ENCODE results near the gene FADS3. TPM values are rescaled to one million over a fixed set of nuclear protein-coding genes. Genes with fewer than 3 reads are reported as not detected.
A peak's percentile ranks its signal among the peaks of the same experiment; 100 is the strongest.

The FADS3 gene
- total and polyA plus RNA-seq, 2 donors (not counting 1 experiment from before 2014, with no cell fraction given), result 225 to 256 TPM

DNA sequence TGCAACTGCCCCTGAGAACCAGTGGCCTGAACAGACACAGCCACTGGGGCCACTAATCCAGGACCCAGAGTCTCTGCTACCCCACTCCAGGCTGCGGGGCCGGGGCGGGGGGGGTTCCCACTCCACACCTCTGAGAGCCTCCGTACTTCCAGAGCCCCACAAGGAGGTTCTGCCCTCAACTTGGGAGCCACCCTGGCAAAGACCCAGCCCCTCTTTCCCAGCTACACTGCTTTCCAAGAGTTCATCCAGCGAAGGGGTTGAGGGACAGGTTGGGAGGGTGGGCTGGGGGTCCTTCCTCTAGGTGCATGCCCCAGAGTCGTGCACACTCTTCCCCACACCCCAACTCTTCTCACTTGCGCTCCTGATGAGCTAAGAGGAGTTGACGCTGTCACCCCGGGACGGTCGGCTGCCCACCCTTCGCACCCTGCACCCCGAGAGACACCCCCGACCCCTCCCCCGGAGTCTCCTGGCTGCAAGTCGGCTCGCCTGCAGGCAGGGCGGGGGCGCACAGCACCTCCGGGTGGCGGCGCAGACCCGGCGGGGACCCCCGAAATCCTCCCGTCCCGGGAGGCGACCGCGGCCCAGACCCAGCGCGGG lies 25.5 kb upstream of the FADS3 start:
- Histone ChIP-seq H3K36me3 (replicated peaks in 1 of 2; ENCODE audit: control extremely low read depth in 1 of 2, control insufficient read depth in 1 of 2, extremely low read depth in 1 of 2, insufficient read depth in 2 of 2, low read length in 1 of 2) (no peaks in the 10 kb centered on the region), H3K9ac (ENCODE audit: low read length) (no peak overlapping the region), H3K4me1 (ENCODE audit: control insufficient read depth in 2 of 2, insufficient read depth in 2 of 2, low read length in 2 of 2) (peaks cover 8 to 11% of the 10 kb centered on the region in 2 donors), H3K27me3 (replicated peaks in 1 of 4; ENCODE audit: control extremely low read depth in 1 of 4, control insufficient read depth in 3 of 4, insufficient read depth in 4 of 4, low read length in 3 of 4) (peaks cover 0 to 49% (median 20%) of the 10 kb centered on the region in 4 experiments), H4K20me1 (ENCODE audit: control insufficient read depth, insufficient read depth, low read length, poor library complexity, severe bottlenecking) (no peaks in the 10 kb centered on the region), H2AFZ (ENCODE audit: insufficient read depth, low read depth, low read length, poor library complexity, severe bottlenecking) (peak overlapping the region; percentile 46), H3K27ac (ENCODE audit: low read length in 2 of 2) (no peak overlapping the region), H3K79me2 (ENCODE audit: control insufficient read depth, insufficient read depth, low read length) (no peaks in the 10 kb centered on the region), H3K4me2 (replicated peaks; ENCODE audit: low read depth, low read length, poor library complexity, severe bottlenecking) (peak overlapping the region; percentile 81), H3K4me3 (ENCODE audit: control extremely low read depth in 1 of 5, extremely low read depth in 1 of 5, insufficient read depth in 1 of 5, low read depth in 2 of 5, low read length in 4 of 5) (peak overlapping the region in 2 of 5 experiments; percentile 34 to 36), H3K9me3 (ENCODE audit: control extremely low read depth in 1 of 3, control insufficient read depth in 2 of 3, insufficient read depth in 1 of 3, low read length in 2 of 3) (no peaks in the 10 kb centered on the region)
- H3K27me3 Mint-ChIP-seq, result peaks cover 61% of the 10 kb centered on the region
- CTCF ChIA-PET, result interaction anchor here (1.1 to 1.3 kb wide), 3 partner anchors 46 to 165 kb away, joined by 3 to 7 read pairs (median 3); no protein-coding TSS in a partner anchor
- no peak overlapping the region for H3K27ac Mint-ChIP-seq
- no peaks in the 10 kb centered on the region for H3K9me3 Mint-ChIP-seq (ENCODE audit: insufficient read depth)
- H3K4me3 Mint-ChIP-seq, result peak overlapping the region; percentile 75
- DNase-seq (peak; percentile 24), ATAC-seq (ENCODE audit: low read depth) (peak; percentile 14)
- H3K4me1 Mint-ChIP-seq, result peaks cover 12% of the 10 kb centered on the region
- POLR2A ChIA-PET, result no interaction called here
- intact Hi-C loops (cut with micrococcal nuclease), result no loop called here
- TF ChIP-seq, protein P1, sequence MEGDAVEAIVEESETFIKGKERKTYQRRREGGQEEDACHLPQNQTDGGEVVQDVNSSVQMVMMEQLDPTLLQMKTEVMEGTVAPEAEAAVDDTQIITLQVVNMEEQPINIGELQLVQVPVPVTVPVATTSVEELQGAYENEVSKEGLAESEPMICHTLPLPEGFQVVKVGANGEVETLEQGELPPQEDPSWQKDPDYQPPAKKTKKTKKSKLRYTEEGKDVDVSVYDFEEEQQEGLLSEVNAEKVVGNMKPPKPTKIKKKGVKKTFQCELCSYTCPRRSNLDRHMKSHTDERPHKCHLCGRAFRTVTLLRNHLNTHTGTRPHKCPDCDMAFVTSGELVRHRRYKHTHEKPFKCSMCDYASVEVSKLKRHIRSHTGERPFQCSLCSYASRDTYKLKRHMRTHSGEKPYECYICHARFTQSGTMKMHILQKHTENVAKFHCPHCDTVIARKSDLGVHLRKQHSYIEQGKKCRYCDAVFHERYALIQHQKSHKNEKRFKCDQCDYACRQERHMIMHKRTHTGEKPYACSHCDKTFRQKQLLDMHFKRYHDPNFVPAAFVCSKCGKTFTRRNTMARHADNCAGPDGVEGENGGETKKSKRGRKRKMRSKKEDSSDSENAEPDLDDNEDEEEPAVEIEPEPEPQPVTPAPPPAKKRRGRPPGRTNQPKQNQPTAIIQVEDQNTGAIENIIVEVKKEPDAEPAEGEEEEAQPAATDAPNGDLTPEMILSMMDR (IDR thresholded peaks at IDR 0.05), result no peak
- no peak for TF ChIP-seq EZH2 (IDR thresholded peaks at IDR 0.05; ENCODE audit: borderline replicate concordance, insufficient read depth, low read depth, low read length, poor library complexity, severe bottlenecking)
- WGBS (ENCODE audit: insufficient coverage), result 10% methylated on average over 29 of the region's 32 CpGs

- WGBS (ENCODE audit: insufficient coverage), result 93% methylated on average over 6 of the region's 7 CpGs
Measured at GRCh38 chr11:61914471-61915171, 23.3 kb upstream of the FADS3 start.

More at GRCh38 chr11:61914471-61915171, 23.3 kb upstream of the FADS3 start:
- no peak overlapping the region for H3K4me2 ChIP-seq (replicated peaks; ENCODE audit: low read depth, low read length, poor library complexity, severe bottlenecking)
- ATAC-seq (ENCODE audit: low read depth), result no peak
- ChIA-PET POLR2A (interaction anchor here (0.6 kb wide), 1 partner anchor 44 kb away, joined by 3 read pairs; no protein-coding TSS in a partner anchor), CTCF (interaction anchor here (1.6 kb wide), 1 partner anchor 16 kb away, joined by 5 read pairs; no protein-coding TSS in a partner anchor)
- Mint-ChIP-seq H3K27me3 (peaks cover 47% of the 10 kb centered on the region), H3K9me3 (ENCODE audit: insufficient read depth) (no peaks in the 10 kb centered on the region), H3K4me1 (peaks cover 12% of the 10 kb centered on the region), H3K27ac (no peak overlapping the region), H3K4me3 (no peak overlapping the region)
- no peaks in the 10 kb centered on the region for H4K20me1 ChIP-seq (ENCODE audit: control insufficient read depth, insufficient read depth, low read length, poor library complexity, severe bottlenecking)
- no peaks in the 10 kb centered on the region for H3K9me3 ChIP-seq (ENCODE audit: control extremely low read depth in 1 of 3, control insufficient read depth in 2 of 3, insufficient read depth in 1 of 3, low read length in 2 of 3)
- peaks cover 0 to 41% (median 20%) of the 10 kb centered on the region in 4 experiments for H3K27me3 ChIP-seq (replicated peaks in 1 of 4; ENCODE audit: control extremely low read depth in 1 of 4, control insufficient read depth in 3 of 4, insufficient read depth in 4 of 4, low read length in 3 of 4)
- no peak overlapping the region for H3K27ac ChIP-seq (ENCODE audit: low read length in 2 of 2)
- no peaks in the 10 kb centered on the region for H3K36me3 ChIP-seq (replicated peaks in 1 of 2; ENCODE audit: control extremely low read depth in 1 of 2, control insufficient read depth in 1 of 2, extremely low read depth in 1 of 2, insufficient read depth in 2 of 2, low read length in 1 of 2)
- DNase-seq, result no peak
- H3K9ac ChIP-seq (ENCODE audit: low read length), result no peak overlapping the region
- TF ChIP-seq EZH2 (IDR thresholded peaks at IDR 0.05; ENCODE audit: borderline replicate concordance, insufficient read depth, low read depth, low read length, poor library complexity, severe bottlenecking), result no peak
- H3K4me3 ChIP-seq (ENCODE audit: control extremely low read depth in 1 of 5, extremely low read depth in 1 of 5, insufficient read depth in 1 of 5, low read depth in 2 of 5, low read length in 4 of 5), result no peak overlapping the region
- peaks cover 8 to 11% of the 10 kb centered on the region in 2 donors for H3K4me1 ChIP-seq (ENCODE audit: control insufficient read depth in 2 of 2, insufficient read depth in 2 of 2, low read length in 2 of 2)
- no peaks in the 10 kb centered on the region for H3K79me2 ChIP-seq (ENCODE audit: control insufficient read depth, insufficient read depth, low read length)
- no peak overlapping the region for H2AFZ ChIP-seq (ENCODE audit: insufficient read depth, low read depth, low read length, poor library complexity, severe bottlenecking)
- intact Hi-C loops (cut with micrococcal nuclease), result no loop called here
